Liver (tissue), 9 donors: ENCODE data around the gene PRKCSH. TPM values are rescaled to one million over a fixed set of nuclear protein-coding genes. Genes with fewer than 3 reads are reported as not detected.

Experiments used
- DNase-seq: peaks from one replicate; pipeline ENCODE4 v3.0.0-alpha.2; 2017; ENCODE audit warnings: low spot score
- H3K27ac ChIP-seq, 2 donors: one replicate each; pipeline ENCODE4 v1.7.0; 2013; ENCODE audit warnings: inconsistent platforms in 2 of 2, low read length in 2 of 2, control low read depth in 1 of 2, low read depth in 1 of 2, mild to moderate bottlenecking in 1 of 2
- H3K27me3 ChIP-seq, 4 donors: one replicate each; pipeline versions ENCODE4 v1.6.1 to v1.7.0; 2013; ENCODE audit warnings: low read length in 3 of 4, inconsistent platforms in 1 of 4, mild to moderate bottlenecking in 1 of 4, moderate library complexity in 1 of 4; ENCODE audit not compliant: control insufficient read depth in 4 of 4, insufficient read depth in 4 of 4
- H3K36me3 ChIP-seq, 4 donors: one replicate each; pipeline versions ENCODE4 v1.6.1 to v1.7.0; 2013; ENCODE audit warnings: low read length in 3 of 4, mild to moderate bottlenecking in 3 of 4, low read depth in 1 of 4, moderate library complexity in 1 of 4; ENCODE audit not compliant: control insufficient read depth in 4 of 4, insufficient read depth in 3 of 4
- H3K4me1 ChIP-seq, 4 donors: one replicate each; pipeline versions ENCODE4 v1.6.1 to v1.7.0; 2013; ENCODE audit warnings: low read length in 3 of 4, mild to moderate bottlenecking in 3 of 4, moderate library complexity in 1 of 4; ENCODE audit not compliant: control insufficient read depth in 4 of 4, insufficient read depth in 4 of 4
- H3K4me3 ChIP-seq, 3 donors: one replicate each; pipeline versions ENCODE4 v1.6.1 to v1.7.0; 2013; ENCODE audit warnings: low read length in 3 of 3, control low read depth in 1 of 3, low read depth in 1 of 3, mild to moderate bottlenecking in 1 of 3
- H3K9ac ChIP-seq, 2 donors: one replicate each; pipeline ENCODE4 v1.7.0; 2013; ENCODE audit warnings: low read length in 2 of 2, mild to moderate bottlenecking in 2 of 2, moderate library complexity in 2 of 2, control low read depth in 1 of 2, low read depth in 1 of 2
- H3K9me3 ChIP-seq, 4 donors: one replicate each; pipeline versions ENCODE4 v1.6.1 to v1.7.0; 2013; ENCODE audit warnings: low read length in 3 of 4; ENCODE audit not compliant: control insufficient read depth in 4 of 4
- EGR1 ChIP-seq, 2 donors: IDR thresholded peaks; 2 replicates each; pipeline ENCODE4 v1.6.1; 2016 to 2018; ENCODE audit warnings: antibody characterized with exemption in 2 of 2, low read depth in 2 of 2
- FOXA1 ChIP-seq: IDR thresholded peaks from 2 replicates; pipeline ENCODE4 v1.6.1; 2016; ENCODE audit warnings: antibody characterized with exemption
- FOXA2 ChIP-seq: IDR thresholded peaks from 2 replicates; pipeline ENCODE4 v1.6.1; 2016; ENCODE audit warnings: antibody characterized with exemption
- GABPA ChIP-seq, 2 donors: IDR thresholded peaks in 1 of 2; conservative IDR thresholded peaks in 1 of 2; 2 replicates each; pipeline ENCODE4 v1.6.1; 2016; ENCODE audit warnings: antibody characterized with exemption in 2 of 2, mild to moderate bottlenecking in 1 of 2, moderate library complexity in 1 of 2
- HNF4A ChIP-seq, 2 donors: conservative IDR thresholded peaks; 2 replicates each; pipeline ENCODE4 v1.6.1; 2016; ENCODE audit warnings: antibody characterized with exemption in 2 of 2, mild to moderate bottlenecking in 2 of 2
- HNF4G ChIP-seq: IDR thresholded peaks from 2 replicates; pipeline ENCODE4 v1.6.1; 2016; ENCODE audit warnings: antibody characterized with exemption
- MAX ChIP-seq: IDR thresholded peaks from 2 replicates; pipeline ENCODE4 v1.6.1; 2016; ENCODE audit warnings: antibody characterized with exemption
- NR2F2 ChIP-seq: IDR thresholded peaks from 2 replicates; pipeline ENCODE4 v1.6.1; 2016; ENCODE audit warnings: antibody characterized with exemption
- RXRA ChIP-seq, 2 donors: IDR thresholded peaks; 2 replicates each; pipeline ENCODE4 v1.6.1; 2017 to 2018; ENCODE audit warnings: antibody characterized with exemption in 2 of 2, mild to moderate bottlenecking in 1 of 2
- TAF1 ChIP-seq: conservative IDR thresholded peaks from 2 replicates; pipeline ENCODE4 v1.6.1; 2016; ENCODE audit warnings: antibody characterized with exemption, mild to moderate bottlenecking
- YY1 ChIP-seq: IDR thresholded peaks from 2 replicates; pipeline ENCODE4 v1.6.1; 2016; ENCODE audit warnings: antibody characterized with exemption, mild to moderate bottlenecking
- ZBTB33 ChIP-seq: IDR thresholded peaks from 2 replicates; pipeline ENCODE4 v1.6.1; 2016; ENCODE audit warnings: antibody characterized with exemption
- WGBS: extraction: QIAGEN DNeasy Blood & Tissue Kit; methylation state at CpG from one replicate; pipeline ENCODE4 v1.1.7; 2013; 5-methylcytosine and 5-hydroxymethylcytosine counted together
- polyA plus RNA-seq, 2 donors: library from polyadenylated mRNA; stranded (reverse) in 1 of 2; unstranded in 1 of 2; fragments of 200-250 nt in 1 of 2; fragments of >200 nt in 1 of 2; fragmentation: Nextera tagmentation in 1 of 2; extraction: Ambion mirVana in 1 of 2; gene quantifications; one replicate each; pipeline versions ENCODE4 v1.2.1 to v1.2.3, GENCODE V29; 2013 to 2015
- total RNA-seq, 2 donors: library from RNA; depleted of rRNA; stranded (reverse); fragments of >200 nt; gene quantifications; one replicate each; pipeline ENCODE4 v1.2.3, GENCODE V29; 2014
- TF ChIP-seq, protein P1 (sequence below): fragments of 150-350 bp; IDR thresholded peaks from 2 replicates; pipeline ENCODE4 v1.5.1; 2017; ENCODE audit warnings: improper control_type of control experiment, low read depth, low read length; ENCODE audit not compliant: missing input control
- TF ChIP-seq, protein P2 (sequence below): IDR thresholded peaks from 2 replicates; pipeline ENCODE4 v1.6.1; 2016; ENCODE audit warnings: antibody characterized with exemption
- TF ChIP-seq, protein P3 (sequence below): IDR thresholded peaks from 2 replicates; pipeline ENCODE4 v1.6.1; 2016; ENCODE audit warnings: antibody characterized with exemption, mild to moderate bottlenecking
- donor health status: healthy.
- donor health status: healthy.
- donor health status: healthy.
- donor health status: healthy.
- donor health status: healthy.

Gene PRKCSH
- total and polyA plus RNA-seq, 4 donors, result 42.9 to 165 (median 78.3) TPM

- DNase-seq, result no peak
- peaks cover 0 to 5% (median 0%) of the 10 kb centered on the region in 4 donors for H3K9me3 ChIP-seq
- TF ChIP-seq, protein P1, sequence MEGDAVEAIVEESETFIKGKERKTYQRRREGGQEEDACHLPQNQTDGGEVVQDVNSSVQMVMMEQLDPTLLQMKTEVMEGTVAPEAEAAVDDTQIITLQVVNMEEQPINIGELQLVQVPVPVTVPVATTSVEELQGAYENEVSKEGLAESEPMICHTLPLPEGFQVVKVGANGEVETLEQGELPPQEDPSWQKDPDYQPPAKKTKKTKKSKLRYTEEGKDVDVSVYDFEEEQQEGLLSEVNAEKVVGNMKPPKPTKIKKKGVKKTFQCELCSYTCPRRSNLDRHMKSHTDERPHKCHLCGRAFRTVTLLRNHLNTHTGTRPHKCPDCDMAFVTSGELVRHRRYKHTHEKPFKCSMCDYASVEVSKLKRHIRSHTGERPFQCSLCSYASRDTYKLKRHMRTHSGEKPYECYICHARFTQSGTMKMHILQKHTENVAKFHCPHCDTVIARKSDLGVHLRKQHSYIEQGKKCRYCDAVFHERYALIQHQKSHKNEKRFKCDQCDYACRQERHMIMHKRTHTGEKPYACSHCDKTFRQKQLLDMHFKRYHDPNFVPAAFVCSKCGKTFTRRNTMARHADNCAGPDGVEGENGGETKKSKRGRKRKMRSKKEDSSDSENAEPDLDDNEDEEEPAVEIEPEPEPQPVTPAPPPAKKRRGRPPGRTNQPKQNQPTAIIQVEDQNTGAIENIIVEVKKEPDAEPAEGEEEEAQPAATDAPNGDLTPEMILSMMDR, result no peak
- TF ChIP-seq MAX, result no peak
- TF ChIP-seq, protein P2, sequence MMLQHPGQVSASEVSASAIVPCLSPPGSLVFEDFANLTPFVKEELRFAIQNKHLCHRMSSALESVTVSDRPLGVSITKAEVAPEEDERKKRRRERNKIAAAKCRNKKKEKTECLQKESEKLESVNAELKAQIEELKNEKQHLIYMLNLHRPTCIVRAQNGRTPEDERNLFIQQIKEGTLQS, result no peak
- TF ChIP-seq FOXA2, result no peak
- no peak for TF ChIP-seq RXRA (IDR thresholded peaks at IDR 0.05)
- TF ChIP-seq GABPA (IDR thresholded peaks at IDR 0.05 in 1 of 2, conservative IDR thresholded peaks at IDR 0.05 in 1 of 2), result no peak
- TF ChIP-seq HNF4A (conservative IDR thresholded peaks at IDR 0.05), result no peak
- TF ChIP-seq, protein P3, sequence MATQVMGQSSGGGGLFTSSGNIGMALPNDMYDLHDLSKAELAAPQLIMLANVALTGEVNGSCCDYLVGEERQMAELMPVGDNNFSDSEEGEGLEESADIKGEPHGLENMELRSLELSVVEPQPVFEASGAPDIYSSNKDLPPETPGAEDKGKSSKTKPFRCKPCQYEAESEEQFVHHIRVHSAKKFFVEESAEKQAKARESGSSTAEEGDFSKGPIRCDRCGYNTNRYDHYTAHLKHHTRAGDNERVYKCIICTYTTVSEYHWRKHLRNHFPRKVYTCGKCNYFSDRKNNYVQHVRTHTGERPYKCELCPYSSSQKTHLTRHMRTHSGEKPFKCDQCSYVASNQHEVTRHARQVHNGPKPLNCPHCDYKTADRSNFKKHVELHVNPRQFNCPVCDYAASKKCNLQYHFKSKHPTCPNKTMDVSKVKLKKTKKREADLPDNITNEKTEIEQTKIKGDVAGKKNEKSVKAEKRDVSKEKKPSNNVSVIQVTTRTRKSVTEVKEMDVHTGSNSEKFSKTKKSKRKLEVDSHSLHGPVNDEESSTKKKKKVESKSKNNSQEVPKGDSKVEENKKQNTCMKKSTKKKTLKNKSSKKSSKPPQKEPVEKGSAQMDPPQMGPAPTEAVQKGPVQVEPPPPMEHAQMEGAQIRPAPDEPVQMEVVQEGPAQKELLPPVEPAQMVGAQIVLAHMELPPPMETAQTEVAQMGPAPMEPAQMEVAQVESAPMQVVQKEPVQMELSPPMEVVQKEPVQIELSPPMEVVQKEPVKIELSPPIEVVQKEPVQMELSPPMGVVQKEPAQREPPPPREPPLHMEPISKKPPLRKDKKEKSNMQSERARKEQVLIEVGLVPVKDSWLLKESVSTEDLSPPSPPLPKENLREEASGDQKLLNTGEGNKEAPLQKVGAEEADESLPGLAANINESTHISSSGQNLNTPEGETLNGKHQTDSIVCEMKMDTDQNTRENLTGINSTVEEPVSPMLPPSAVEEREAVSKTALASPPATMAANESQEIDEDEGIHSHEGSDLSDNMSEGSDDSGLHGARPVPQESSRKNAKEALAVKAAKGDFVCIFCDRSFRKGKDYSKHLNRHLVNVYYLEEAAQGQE, result no peak
- no peak for TF ChIP-seq YY1
- no peak for TF ChIP-seq TAF1
- H3K27ac ChIP-seq, result no peak overlapping the region
- no peaks in the 10 kb centered on the region for H3K27me3 ChIP-seq
- peaks cover 0 to 5% (median 2%) of the 10 kb centered on the region in 4 donors for H3K36me3 ChIP-seq
- no peak overlapping the region for H3K9ac ChIP-seq
- 90% methylated on average over 4 of the region's 4 CpGs for WGBS
- H3K4me1 ChIP-seq, result no peaks in the 10 kb centered on the region
- H3K4me3 ChIP-seq, result no peak overlapping the region
Measured at GRCh38 chr19:11390933-11391680, 44.3 kb upstream of the PRKCSH start.

DNA sequence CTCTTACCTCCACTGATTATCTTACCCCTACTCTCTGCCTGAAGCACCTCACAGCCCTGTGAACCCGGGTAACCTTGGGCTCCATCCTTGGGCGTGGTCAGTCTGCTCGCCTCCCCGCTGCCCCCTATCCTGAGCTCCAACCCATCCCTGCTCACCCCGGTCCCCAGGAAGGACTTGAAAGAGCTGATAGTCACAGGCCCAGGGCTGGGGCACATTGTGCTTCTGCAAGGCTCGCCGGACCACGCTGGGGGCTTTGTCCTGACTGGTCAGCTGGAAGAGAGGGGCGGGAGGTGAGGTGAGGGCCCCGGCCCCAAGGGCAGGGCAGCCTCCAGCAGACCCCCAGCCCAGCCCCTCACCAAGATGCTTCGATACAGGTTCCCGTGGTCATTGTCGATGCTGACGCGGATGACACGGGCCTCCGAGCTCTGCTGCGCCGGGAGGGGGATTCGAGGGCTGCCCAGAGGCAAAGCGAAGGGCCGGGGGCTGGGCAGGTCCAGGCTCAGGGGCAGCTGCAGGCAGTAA lies 38.3 kb upstream of the PRKCSH start:
- 95% methylated on average over 22 of the region's 22 CpGs for WGBS
- TF ChIP-seq, protein P1, result no peak
- TF ChIP-seq GABPA (IDR thresholded peaks at IDR 0.05 in 1 of 2, conservative IDR thresholded peaks at IDR 0.05 in 1 of 2), result no peak
- TF ChIP-seq, protein P2, result no peak
- no peak for TF ChIP-seq FOXA1
- TF ChIP-seq NR2F2, result no peak
- TF ChIP-seq HNF4A (conservative IDR thresholded peaks at IDR 0.05), result no peak
- TF ChIP-seq HNF4G, result no peak
- TF ChIP-seq TAF1, result no peak
- no peak for TF ChIP-seq ZBTB33
- no peak for TF ChIP-seq YY1
- no peak for TF ChIP-seq MAX
- TF ChIP-seq FOXA2, result no peak
- TF ChIP-seq EGR1 (IDR thresholded peaks at IDR 0.05; ENCODE audit: low read depth in 2 of 2), result no peak

More for the DNA sequence above, 38.3 kb upstream of the PRKCSH start:
- no peak overlapping the region for H3K9ac ChIP-seq
- no peaks in the 10 kb centered on the region for H3K27me3 ChIP-seq
- H3K4me3 ChIP-seq, result no peak overlapping the region
- H3K9me3 ChIP-seq, result no peaks in the 10 kb centered on the region
- no peak for DNase-seq
- H3K36me3 ChIP-seq, result peaks cover 3 to 8% (median 7%) of the 10 kb centered on the region in 4 donors
- H3K27ac ChIP-seq, result no peak overlapping the region
- H3K4me1 ChIP-seq, result no peaks in the 10 kb centered on the region
